Embryonic facial prominence (tissue), 1 donor: ENCODE data around the gene NIPSNAP2.
"Not testable (repeated sequence)": the region's sequence is repeated elsewhere in the genome, so short reads cannot be mapped to it uniquely, and the experiment has no call there.

Experiments used
- DNase-seq: peaks from one replicate; pipeline ENCODE4 v3.0.0-alpha.2; 2016; ENCODE audit errors: extremely low spot score

NIPSNAP2 gene

DNA sequence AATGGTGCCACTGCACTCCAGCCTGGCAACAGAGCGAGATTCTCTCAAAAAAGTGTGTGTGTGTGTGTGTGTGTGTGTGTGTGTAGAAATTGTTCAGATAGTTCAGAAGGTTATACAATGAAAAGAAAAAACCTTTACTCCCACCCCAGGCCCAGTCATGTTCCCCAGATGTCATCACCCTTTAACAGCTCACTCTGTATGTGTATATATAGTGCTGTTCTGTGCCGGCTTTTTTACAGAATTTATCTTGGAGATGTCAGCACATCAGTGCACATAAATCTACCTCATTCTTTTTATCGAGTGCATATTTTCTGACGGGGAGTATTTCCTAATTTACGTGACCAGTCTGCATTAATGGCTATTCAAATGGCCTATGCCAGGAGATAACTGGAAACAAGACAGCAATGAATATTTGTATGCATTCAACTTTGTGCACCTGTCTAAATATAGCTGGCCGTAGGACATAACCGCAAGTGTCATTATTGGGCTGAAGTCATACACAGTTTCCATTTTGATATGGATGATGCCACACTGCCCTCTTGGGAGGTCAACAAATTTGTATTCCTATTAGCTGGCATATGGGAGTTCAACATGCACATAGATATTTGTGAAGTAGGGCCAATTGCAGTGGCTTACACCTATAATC is 11.7 kb downstream of the NIPSNAP2 start:
- no peak for DNase-seq

DNA sequence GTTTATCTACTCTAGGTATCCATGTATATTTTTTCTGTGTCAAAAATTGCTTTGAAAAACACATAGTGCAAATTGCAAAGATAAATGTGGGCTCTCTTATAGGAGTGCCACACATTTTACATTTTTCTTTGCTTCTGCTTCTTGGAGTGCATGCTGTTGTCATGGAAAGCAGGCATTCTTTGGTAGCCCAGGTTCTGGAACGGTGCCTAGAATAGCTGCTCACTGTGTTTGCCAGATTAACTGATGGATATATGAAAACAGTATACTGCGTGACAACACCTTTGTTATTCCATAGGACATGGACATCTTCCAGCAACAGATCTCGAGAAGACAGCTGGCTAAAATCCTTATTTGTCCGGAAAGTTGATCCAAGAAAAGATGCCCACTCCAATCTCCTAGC is 13.4 kb downstream of the NIPSNAP2 start:
- no peak for DNase-seq

- no peak for DNase-seq
Observed at GRCh38 chr7:55980266-55980665, 15.9 kb downstream of the NIPSNAP2 start.

- DNase-seq, result no peak
Observed at GRCh38 chr7:55983537-55983936, 19.2 kb downstream of the NIPSNAP2 start.

DNA sequence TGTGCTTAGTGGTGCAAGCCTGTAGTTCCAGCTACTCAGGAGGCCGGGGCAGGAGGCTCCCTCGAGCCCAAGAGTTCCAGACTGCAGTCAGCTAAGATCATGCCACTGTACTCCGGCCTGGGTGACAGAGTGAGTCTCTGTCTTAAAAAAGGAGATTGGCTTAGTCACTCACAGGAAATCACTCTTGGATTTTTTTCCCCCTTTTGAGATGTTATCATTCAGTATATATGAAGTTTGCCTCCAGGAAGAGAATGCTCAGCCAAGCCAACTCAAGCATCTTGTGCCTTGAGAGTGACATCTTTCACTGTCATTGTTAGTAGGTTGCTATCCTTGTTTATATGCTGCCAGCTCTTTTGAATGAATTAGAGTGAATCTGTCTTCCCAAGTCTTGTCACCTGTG is 28.0 kb downstream of the NIPSNAP2 start:
- DNase-seq, result no peak

GRCh38 chr7:55996856-55997500 is 32.6 kb downstream of the NIPSNAP2 start:
- DNase-seq, result no peak

GRCh38 chr7:56003749-56004148 is 39.4 kb downstream of the NIPSNAP2 start:
- DNase-seq, result no peak

DNA sequence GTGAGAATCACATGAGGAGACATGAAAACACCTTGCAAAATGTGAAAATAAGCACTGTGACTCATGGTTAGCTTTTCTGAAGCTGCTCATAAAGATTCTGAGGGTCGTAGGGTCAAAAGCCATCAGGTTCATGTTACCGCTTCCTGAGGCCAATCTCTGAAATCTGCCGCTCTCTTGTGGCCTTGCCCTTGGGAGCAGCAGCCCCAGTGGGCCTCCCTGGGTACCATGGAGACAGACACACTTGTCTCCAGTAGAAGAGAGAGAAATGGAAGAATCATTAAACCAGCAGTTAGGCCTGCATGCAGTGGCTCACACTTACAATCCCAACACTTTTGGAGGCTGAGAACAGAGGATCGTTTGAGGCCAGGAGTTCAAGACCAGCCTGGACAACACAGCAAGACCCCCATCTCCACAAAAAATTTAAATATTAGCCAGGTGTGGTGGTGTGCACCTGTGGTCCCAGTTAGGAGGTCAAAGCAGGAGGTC is 42.8 kb downstream of the NIPSNAP2 start:
- DNase-seq, result no peak

DNA sequence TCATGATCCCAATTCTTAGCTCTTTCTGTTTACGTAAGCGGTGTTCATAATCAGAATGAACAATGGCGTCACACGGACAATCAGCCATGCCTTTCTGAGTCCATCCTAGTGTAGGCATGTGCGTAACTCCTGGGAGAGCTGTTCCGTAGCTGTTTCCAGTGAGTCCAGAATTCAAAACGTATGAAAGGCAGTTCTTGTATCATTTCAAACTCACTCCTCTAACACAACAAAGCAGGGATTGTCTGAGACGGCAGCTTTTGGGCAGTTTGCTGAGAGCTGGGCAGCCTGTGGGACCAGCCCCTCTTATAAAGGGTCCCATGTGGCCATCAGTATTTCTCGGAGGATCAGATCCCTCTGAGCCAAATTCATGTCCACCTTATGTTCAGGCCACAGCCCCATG is 43.5 kb downstream of the NIPSNAP2 start:
- DNase-seq, result no peak

- no peak for DNase-seq
Observed at GRCh38 chr7:56009695-56010094, 45.3 kb downstream of the NIPSNAP2 start.

GRCh38 chr7:56017015-56017414 is 52.6 kb downstream of the NIPSNAP2 start:
- DNase-seq, result not testable (repeated sequence)

DNA sequence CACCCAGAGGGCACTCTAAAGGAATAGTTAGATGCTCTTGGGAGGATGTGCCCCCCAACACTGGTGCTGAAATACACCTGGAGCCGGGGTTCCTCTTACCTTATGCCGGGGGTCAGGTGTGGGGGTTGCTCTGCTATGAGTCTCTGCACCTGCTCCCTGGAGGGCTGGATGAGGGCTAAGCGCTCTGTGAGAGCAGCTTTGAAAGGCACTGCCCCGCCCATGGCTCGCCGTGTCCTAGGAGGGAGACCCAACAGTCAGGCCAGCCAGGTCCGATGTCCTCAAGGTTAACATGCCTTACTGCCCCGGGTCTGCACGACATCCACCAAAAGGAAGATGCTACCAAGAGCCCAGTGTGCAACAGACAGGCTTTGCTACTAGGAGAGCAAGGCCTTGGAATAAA is 55.1 kb downstream of the NIPSNAP2 start:
- no peak for DNase-seq

GRCh38 chr7:56023500-56023899 is 59.1 kb downstream of the NIPSNAP2 start:
- no peak for DNase-seq

DNA sequence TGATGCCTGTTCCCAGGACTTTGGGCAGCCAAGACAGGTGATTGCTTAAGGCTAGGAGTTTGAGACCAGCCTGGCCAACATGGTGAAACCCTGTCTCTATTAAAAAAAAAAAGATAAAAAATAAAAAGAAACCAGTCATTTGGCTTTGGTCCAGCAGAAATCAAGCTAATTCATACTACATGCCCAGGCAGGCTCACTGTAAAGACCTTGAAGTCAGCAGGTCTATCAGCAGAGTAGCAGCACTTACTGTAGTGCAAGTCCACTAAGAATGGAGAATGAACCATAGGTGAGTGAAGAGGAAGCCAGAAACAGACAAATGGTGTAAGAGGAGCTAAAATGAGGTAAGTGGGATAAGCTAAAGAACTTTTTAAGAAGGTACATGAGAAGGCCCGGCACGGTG is 62.2 kb downstream of the NIPSNAP2 start:
- DNase-seq, result no peak

- DNase-seq, result no peak
Observed at GRCh38 chr7:56028942-56029630, 64.7 kb downstream of the NIPSNAP2 start.

GRCh38 chr7:56030340-56030739 is 66.0 kb downstream of the NIPSNAP2 start:
- DNase-seq, result no peak

GRCh38 chr7:56031556-56031955 is 67.2 kb downstream of the NIPSNAP2 start:
- not testable (repeated sequence) for DNase-seq

DNA sequence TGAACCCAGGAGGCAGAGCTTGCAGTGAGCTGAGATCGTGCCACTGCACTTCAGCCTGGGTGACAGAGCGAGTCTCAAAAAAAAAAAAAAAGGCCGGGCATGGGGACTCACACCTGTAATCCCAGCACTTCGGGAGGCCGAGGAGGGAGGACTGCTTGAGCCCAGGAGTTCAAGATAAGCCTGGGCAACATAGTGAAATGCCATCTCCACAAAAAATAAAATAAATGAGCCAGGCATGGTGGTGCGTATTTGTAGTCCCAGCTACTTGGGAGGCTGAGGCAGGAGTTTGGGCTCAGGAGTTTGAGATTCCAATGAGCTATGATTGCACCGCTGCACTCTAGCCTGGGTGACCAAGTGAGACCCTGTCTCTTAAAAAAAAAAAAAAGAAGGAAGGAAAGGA is 68.2 kb downstream of the NIPSNAP2 start:
- DNase-seq, result not testable (repeated sequence)

DNA sequence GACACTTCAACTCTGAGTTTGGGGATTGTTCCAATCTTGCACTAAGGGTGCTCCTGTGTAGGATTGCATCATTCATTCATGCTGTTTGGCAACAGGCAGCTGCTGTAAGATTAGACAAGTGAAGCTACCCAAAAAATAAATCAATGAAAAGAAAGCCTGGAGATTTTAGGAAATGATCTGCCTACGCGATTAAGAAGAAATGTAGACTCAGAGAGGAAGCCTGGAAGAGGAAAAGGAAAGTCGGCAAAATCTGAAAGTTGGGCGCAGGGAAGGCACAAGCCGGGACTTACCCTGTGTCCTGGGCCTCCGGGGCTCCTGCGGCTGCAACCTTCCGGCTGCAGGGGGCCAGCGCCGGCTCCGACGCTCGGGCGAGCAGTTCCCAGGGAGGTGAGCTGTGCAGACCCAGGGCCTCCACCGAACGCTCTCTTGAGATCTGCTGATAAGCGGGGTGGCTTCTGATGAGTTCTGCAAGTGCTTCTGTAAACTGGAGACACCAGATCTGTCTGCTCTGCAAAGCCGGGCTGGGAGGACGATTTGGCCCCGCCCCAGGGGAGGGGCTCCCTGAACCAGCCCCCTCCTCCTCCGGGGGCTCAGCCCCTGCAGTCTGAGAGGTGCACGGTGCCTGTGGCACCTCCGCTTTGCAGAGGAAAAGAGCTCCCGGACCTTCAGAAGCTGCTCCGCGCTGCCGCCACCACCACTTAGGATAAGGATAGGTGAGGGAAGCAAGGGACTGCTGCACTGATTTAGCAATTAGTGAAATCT is 69.5 kb downstream of the NIPSNAP2 start:
- no peak for DNase-seq

DNA sequence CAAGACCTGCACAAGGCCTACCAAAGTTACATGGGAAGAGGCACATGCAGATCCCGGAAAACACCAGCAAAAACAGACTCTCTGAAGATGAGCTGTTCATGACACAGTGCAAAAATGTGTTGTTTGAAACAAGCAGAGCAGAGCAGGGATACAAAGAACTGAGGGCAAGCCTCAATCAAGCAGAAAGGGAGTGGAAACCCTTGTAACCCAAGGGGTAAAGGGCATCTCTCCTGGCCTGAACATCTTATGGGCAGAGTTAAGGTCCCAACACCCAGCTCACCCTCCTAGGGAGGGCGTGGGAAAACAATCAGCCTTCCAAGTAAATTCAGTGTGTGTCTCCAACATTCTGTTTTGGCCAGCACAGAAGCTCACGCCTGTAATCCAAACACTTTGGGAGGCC is 76.3 kb downstream of the NIPSNAP2 start:
- no peak for DNase-seq

- DNase-seq, result not testable (repeated sequence)
Observed at GRCh38 chr7:56045758-56046157, 81.4 kb downstream of the NIPSNAP2 start.
